A673 (cell line): ENCODE results near the gene SLC12A7. TPM values are rescaled to one million over a fixed set of nuclear protein-coding genes. Genes with fewer than 3 reads are reported as not detected.

Experiments
- BruUV-seq: library from RNA; stranded (reverse); fragments of 400-500 nt; replicated peaks from 2 replicates; lab custom pipeline; 2021; lab: Mats Ljungman, UMichigan
- CTCF ChIA-PET: fragments of 300-600 bp; sonication (Branson Sonifier 250); formaldehyde crosslinking; loops from one replicate; lab custom pipeline; 2022; ENCODE audit warnings: antibody characterized with exemption; lab: Charles Lee
- POLR2A ChIA-PET: fragments of 300-600 bp; sonication (Branson Sonifier 250); formaldehyde crosslinking; loops from one replicate; lab custom pipeline; 2022; ENCODE audit warnings: antibody characterized with exemption; ENCODE audit not compliant: low non-redundant PET; lab: Charles Lee
- DNase-seq: peaks from one replicate; pipeline ENCODE4 v3.0.0-alpha.2; 2015; ENCODE audit warnings: low spot score
- H3K27ac ChIP-seq: fragments of 200-600 bp; sonication (generic); 2 replicates; pipeline ENCODE4 v1.5.1; 2016; ENCODE audit warnings: mixed run types, low read depth, mild to moderate bottlenecking, mixed read lengths, antibody characterized with exemption, low read length; ENCODE audit not compliant: poor library complexity, severe bottlenecking
- H3K27me3 ChIP-seq: fragments of 200-600 bp; sonication (generic); replicated peaks from 2 replicates; pipeline ENCODE4 v1.6.1; 2017; ENCODE audit warnings: mixed run types, low read depth, mild to moderate bottlenecking, mixed read lengths, antibody characterized with exemption, low read length; ENCODE audit not compliant: insufficient read depth, poor library complexity
- H3K36me3 ChIP-seq: fragments of 200-600 bp; sonication (generic); 2 replicates; pipeline ENCODE4 v1.6.1; 2016; ENCODE audit warnings: mixed run types, mild to moderate bottlenecking, mixed read lengths, antibody characterized with exemption, low read length; ENCODE audit not compliant: insufficient read depth, poor library complexity, severe bottlenecking
- H3K4me1 ChIP-seq: fragments of 200-600 bp; sonication (generic); 2 replicates; pipeline ENCODE4 v1.6.1; 2017; ENCODE audit warnings: mixed run types, mild to moderate bottlenecking, mixed read lengths, antibody characterized with exemption, low read length; ENCODE audit not compliant: insufficient read depth, poor library complexity, severe bottlenecking
- H3K4me3 ChIP-seq: fragments of 200-600 bp; sonication (generic); 2 replicates; pipeline ENCODE4 v1.5.1; 2016; ENCODE audit warnings: low read depth, mixed run types, mild to moderate bottlenecking, mixed read lengths, low read length; ENCODE audit not compliant: poor library complexity, severe bottlenecking
- H3K9me3 ChIP-seq: fragments of 200-600 bp; sonication (generic); 2 replicates; pipeline ENCODE4 v1.6.1; 2016; ENCODE audit warnings: mixed run types, low read depth, mild to moderate bottlenecking, mixed read lengths, antibody characterized with exemption, low read length; ENCODE audit not compliant: poor library complexity, severe bottlenecking
- EZH2 ChIP-seq: fragments of 200-600 bp; sonication (generic); IDR thresholded peaks from 2 replicates; pipeline ENCODE4 v1.6.1; 2017; ENCODE audit warnings: borderline replicate concordance, low read depth, mild to moderate bottlenecking, mixed read lengths, antibody characterized with exemption, low read length; ENCODE audit not compliant: poor library complexity, severe bottlenecking
- intact Hi-C: fragments of 100-400 bp; cut with micrococcal nuclease; formaldehyde crosslinking; loops from one replicate; pipeline ENCODE4 v1.10.0; 2022; ENCODE audit not compliant: unreplicated experiment
- total RNA-seq: library from RNA; stranded (reverse); gene quantifications from 2 replicates; pipeline ENCODE4 v1.2.3, GENCODE V29; 2021
- TF ChIP-seq, protein P1 (sequence below): fragments of 300-800, 200-600 bp; sonication (generic); conservative IDR thresholded peaks from 2 replicates; pipeline ENCODE4 v1.5.1; 2017; ENCODE audit warnings: low read depth, mild to moderate bottlenecking, antibody characterized with exemption, low read length, moderate library complexity, mixed read lengths

The SLC12A7 gene
- total RNA-seq, 1 experiment from 2014 or later = 45.2 TPM

DNA sequence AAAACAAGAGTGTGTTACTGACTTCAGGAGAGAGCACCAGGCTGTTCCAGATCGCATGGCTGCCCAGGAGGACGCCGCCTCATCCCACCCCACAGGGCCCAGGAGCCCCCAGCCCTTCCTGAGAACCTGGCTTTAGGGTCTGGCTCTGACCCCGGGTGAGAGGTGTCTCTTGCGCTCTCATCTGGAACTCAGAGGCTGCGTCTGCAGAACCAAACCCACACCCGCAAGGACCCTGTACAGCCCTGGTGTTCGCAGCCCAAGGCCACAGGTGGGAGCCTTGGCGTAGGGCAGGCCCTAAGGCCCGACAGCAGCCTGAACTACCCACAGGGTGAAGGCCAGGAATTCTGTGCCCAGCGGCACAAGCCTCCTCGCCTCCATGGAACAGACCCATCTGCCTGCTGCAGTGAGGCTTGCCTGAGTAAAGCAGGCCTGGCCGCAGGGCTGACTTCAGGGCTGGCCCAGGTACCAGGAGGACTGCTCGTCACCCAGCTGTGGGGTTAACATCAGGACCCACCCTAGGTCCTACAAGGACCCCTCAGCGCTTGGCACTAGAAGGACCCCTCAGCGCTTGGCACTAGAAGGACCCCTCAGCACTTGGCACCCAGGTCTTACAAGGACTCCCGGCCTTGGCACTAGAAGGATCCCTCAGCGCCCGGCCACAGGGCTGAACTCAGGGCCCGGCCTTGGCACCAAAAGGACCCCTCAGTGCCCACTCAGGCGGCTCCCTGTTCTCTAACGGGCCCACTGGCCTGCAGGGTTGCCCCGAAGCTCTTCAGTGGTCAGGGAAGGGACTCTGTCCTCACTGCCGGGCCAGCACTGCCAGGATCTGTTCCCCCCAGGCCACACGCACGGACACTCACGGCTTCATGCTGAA lies 55.0 kb downstream of the SLC12A7 start:
- POLR2A ChIA-PET = no interaction called here
- CTCF ChIA-PET = no interaction called here

DNA sequence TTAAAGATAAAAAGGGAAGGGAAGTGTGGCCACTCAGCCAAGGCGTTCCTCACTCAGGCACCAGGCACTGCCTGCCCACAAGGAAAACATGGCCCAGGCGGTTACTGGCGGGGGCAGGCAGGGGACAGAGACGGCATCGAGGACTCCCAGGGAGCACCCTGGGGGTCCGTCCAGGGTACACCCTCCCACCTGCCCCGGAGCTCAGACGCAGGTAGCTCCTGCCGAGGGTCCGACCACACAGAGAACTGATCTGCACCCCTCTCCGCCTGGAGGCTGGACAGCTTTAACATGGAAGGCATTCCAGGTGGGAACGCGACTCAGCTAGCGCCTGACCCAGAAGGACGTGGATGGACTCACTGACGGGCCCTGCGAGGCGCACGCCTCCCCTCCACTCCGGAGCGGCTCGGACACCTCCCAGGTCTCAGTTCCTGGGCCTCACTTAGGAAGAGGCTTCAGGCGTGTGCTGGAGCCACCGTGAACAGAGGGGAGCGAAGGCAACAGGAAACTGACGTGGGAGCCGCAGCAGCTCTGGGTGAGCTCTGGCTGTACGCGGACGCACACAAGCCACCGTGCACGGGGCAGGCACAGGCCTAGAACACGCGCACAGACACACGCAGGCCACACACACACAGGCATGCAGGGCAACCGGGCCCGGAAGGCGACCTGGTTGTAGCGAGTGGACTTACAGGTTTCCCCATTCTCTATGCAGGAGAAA lies 55.8 kb downstream of the SLC12A7 start:
- Histone ChIP-seq H3K9me3 (no peaks in the 10 kb centered on the region), H3K36me3 (no peaks in the 10 kb centered on the region), H3K27ac (no peak overlapping the region), H3K27me3 (no peaks in the 10 kb centered on the region), H3K4me3 (no peak overlapping the region), H3K4me1 (no peaks in the 10 kb centered on the region)
- intact Hi-C loops = no loop called here
- no peak for DNase-seq
- ChIA-PET CTCF (no interaction called here), POLR2A (no interaction called here)
- BruUV-seq = no TSS peak
- no peak for TF ChIP-seq EZH2
- TF ChIP-seq, protein P1, sequence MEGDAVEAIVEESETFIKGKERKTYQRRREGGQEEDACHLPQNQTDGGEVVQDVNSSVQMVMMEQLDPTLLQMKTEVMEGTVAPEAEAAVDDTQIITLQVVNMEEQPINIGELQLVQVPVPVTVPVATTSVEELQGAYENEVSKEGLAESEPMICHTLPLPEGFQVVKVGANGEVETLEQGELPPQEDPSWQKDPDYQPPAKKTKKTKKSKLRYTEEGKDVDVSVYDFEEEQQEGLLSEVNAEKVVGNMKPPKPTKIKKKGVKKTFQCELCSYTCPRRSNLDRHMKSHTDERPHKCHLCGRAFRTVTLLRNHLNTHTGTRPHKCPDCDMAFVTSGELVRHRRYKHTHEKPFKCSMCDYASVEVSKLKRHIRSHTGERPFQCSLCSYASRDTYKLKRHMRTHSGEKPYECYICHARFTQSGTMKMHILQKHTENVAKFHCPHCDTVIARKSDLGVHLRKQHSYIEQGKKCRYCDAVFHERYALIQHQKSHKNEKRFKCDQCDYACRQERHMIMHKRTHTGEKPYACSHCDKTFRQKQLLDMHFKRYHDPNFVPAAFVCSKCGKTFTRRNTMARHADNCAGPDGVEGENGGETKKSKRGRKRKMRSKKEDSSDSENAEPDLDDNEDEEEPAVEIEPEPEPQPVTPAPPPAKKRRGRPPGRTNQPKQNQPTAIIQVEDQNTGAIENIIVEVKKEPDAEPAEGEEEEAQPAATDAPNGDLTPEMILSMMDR = no peak

More for the DNA sequence above, 55.0 kb downstream of the SLC12A7 start:
- no TSS peak for BruUV-seq
- Histone ChIP-seq H3K36me3 (no peaks in the 10 kb centered on the region), H3K4me1 (no peaks in the 10 kb centered on the region), H3K27ac (no peak overlapping the region), H3K27me3 (no peaks in the 10 kb centered on the region), H3K4me3 (no peak overlapping the region), H3K9me3 (no peaks in the 10 kb centered on the region)
- DNase-seq = no peak
- intact Hi-C loops = no loop called here
- TF ChIP-seq, protein P1 = no peak
- TF ChIP-seq EZH2 = no peak

DNA sequence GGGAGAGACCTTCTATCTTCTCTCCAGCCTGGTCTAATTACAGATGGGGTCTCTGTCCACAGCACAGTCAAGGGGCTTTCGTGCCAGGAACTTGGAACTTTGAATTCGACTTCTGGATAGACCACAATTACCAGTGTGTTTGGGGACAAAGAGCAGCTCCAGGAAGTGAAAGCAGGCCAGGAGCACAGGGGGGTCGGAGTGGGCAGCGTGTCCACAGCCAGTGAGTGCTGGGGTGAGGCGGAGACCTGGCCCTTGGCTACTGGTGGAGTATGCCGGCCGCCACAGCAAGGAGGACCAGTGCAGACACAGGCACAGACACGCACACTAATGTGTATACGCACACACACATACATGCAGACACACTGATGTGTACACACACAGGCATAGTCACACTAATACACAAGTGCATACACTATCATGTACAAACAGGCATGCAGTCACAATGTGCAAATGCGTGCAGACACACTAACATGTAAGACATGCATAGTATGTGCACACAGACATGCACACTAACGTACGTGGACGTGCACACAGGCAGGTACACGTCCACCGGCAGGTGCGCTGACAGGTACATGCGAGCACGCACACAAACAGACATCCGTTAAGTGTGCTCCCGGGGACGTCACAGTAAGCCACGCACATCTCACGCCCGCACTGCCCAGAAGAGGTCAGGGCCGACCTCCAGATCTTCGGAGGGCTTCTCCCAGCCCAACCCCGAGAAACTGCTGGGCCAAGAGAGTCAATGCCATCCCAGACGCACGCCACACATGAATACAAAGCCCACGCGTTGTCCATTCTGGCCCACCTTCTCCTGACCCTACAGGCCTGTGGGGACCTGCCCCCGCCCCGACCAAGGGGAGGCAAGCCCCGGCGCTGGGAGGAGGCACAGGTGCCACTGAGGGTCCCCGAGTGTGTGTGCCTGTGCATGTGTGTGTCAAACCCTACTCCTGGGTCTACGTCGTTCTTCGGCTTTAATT lies 56.8 kb downstream of the SLC12A7 start:
- H3K4me3 ChIP-seq = no peak overlapping the region
- ChIA-PET POLR2A (no interaction called here), CTCF (no interaction called here)
- H3K27ac ChIP-seq = no peak overlapping the region
- H3K4me1 ChIP-seq = no peaks in the 10 kb centered on the region
- intact Hi-C loops = no loop called here
- H3K9me3 ChIP-seq = no peaks in the 10 kb centered on the region
- H3K36me3 ChIP-seq = no peaks in the 10 kb centered on the region
- TF ChIP-seq, protein P1 = no peak
- TF ChIP-seq EZH2 = no peak
- no TSS peak for BruUV-seq
- no peak for DNase-seq
- H3K27me3 ChIP-seq = no peaks in the 10 kb centered on the region
